GM18868 (cell line): ENCODE results near the gene TWF1.
"Not testable (repeated sequence)": the region's sequence is repeated elsewhere in the genome, so short reads cannot be mapped to it uniquely, and the experiment has no call there.

Experiments used
- ATAC-seq: cut with Tn5 transposase; IDR thresholded peaks from one replicate; pipeline ENCODE4 v1.9.1; 2021; ENCODE audit warnings: mild to moderate bottlenecking, moderate library complexity; ENCODE audit not compliant: unreplicated experiment

TWF1 gene

GRCh38 chr12:43806737-43807072, 588 bp upstream of the TWF1 start:
- no peak for ATAC-seq

GRCh38 chr12:43805149-43805859, 813 bp downstream of the TWF1 start:
- ATAC-seq = no peak

- ATAC-seq = no peak
Measured at GRCh38 chr12:43797561-43798217, 8.4 kb downstream of the TWF1 start.

GRCh38 chr12:43795716-43796280, 10.3 kb downstream of the TWF1 start:
- peak; percentile 50 for ATAC-seq

- peak; percentile 60 for ATAC-seq
Measured at GRCh38 chr12:43789941-43790340, 16.2 kb downstream of the TWF1 start.

GRCh38 chr12:43786899-43787693, 19.0 kb downstream of the TWF1 start:
- no peak for ATAC-seq

GRCh38 chr12:43776498-43776897, 29.6 kb downstream of the TWF1 start:
- no peak for ATAC-seq

- no peak for ATAC-seq
Measured at GRCh38 chr12:43766291-43766690, 39.8 kb downstream of the TWF1 start.

GRCh38 chr12:43764528-43764927, 41.6 kb downstream of the TWF1 start:
- ATAC-seq = no peak

GRCh38 chr12:43763769-43764168, 42.3 kb downstream of the TWF1 start:
- no peak for ATAC-seq

- ATAC-seq = no peak
Measured at GRCh38 chr12:43762596-43762995, 43.5 kb downstream of the TWF1 start.

GRCh38 chr12:43761500-43761899, 44.6 kb downstream of the TWF1 start:
- no peak for ATAC-seq

GRCh38 chr12:43760396-43760795, 45.7 kb downstream of the TWF1 start:
- no peak for ATAC-seq

GRCh38 chr12:43758728-43759563, 47.2 kb downstream of the TWF1 start, which contains the start of the genes IRAK4 and PUS7L:
IRAK4 (plus strand) TSS chr12:43758951; CDS start chr12:43768112, 9,161 bp downstream.
PUS7L (minus strand) TSS chr12:43758790; CDS start chr12:43755245, 3,545 bp downstream.
- peak; percentile 96 for ATAC-seq

- ATAC-seq = peak; percentile 2
Measured at GRCh38 chr12:43758247-43758727, 47.8 kb downstream of the TWF1 start.

- ATAC-seq = no peak
Measured at GRCh38 chr12:43754015-43754414, 52.1 kb downstream of the TWF1 start.

- ATAC-seq = not testable (repeated sequence)
Measured at GRCh38 chr12:43751360-43751759, 54.8 kb downstream of the TWF1 start.

GRCh38 chr12:43750814-43751213, 55.3 kb downstream of the TWF1 start:
- ATAC-seq = no peak

- ATAC-seq = no peak
Measured at GRCh38 chr12:43749016-43749415, 57.1 kb downstream of the TWF1 start.

GRCh38 chr12:43744826-43745225, 61.3 kb downstream of the TWF1 start:
- ATAC-seq = no peak
